Measurements from ENCODE around the gene ZAP70.
A peak's percentile ranks its signal among the peaks of the same experiment; 100 is the strongest.

The ZAP70 gene

GRCh38 chr2:97735161-97735561, 21.8 kb downstream of the ZAP70 start:
- no peak for DNase-seq

- DNase-seq, result no peak
Measured at GRCh38 chr2:97736185-97736584, 22.8 kb downstream of the ZAP70 start.

- DNase-seq, result no peak
Measured at GRCh38 chr2:97736608-97737330, 23.4 kb downstream of the ZAP70 start.

GRCh38 chr2:97737421-97738178, 24.2 kb downstream of the ZAP70 start:
- DNase-seq, result no peak

GRCh38 chr2:97738179-97739019, 25.0 kb downstream of the ZAP70 start:
- no peak for DNase-seq

- no peak for DNase-seq
Measured at GRCh38 chr2:97739020-97739892, 25.9 kb downstream of the ZAP70 start.

GRCh38 chr2:97739893-97740245, 26.5 kb downstream of the ZAP70 start:
- peak; percentile 20 to 87 (median 65) for DNase-seq

- peak; percentile 94 to 99 (median 98) for DNase-seq
Measured at GRCh38 chr2:97740590-97741182, 27.3 kb downstream of the ZAP70 start.

GRCh38 chr2:97741251-97741650, 27.9 kb downstream of the ZAP70 start:
- DNase-seq, result no peak

GRCh38 chr2:97741686-97742085, 28.3 kb downstream of the ZAP70 start:
- DNase-seq, result peak in 2 of 3 experiments; percentile 50 to 61

GRCh38 chr2:97742381-97742847, 29.0 kb downstream of the ZAP70 start:
- DNase-seq, result peak in 1 of 3 experiments; percentile 39

GRCh38 chr2:97743913-97744312, 30.5 kb downstream of the ZAP70 start:
- no peak for DNase-seq

- DNase-seq, result peak in 1 of 3 experiments; percentile 82
Measured at GRCh38 chr2:97745474-97746174, 32.2 kb downstream of the ZAP70 start.

GRCh38 chr2:97747285-97747684, 33.9 kb downstream of the ZAP70 start:
- no peak for DNase-seq

- DNase-seq, result no peak
Measured at GRCh38 chr2:97747716-97748115, 34.3 kb downstream of the ZAP70 start.

GRCh38 chr2:97749581-97749980, 36.2 kb downstream of the ZAP70 start:
- DNase-seq, result no peak

- no peak for DNase-seq
Measured at GRCh38 chr2:97750017-97750416, 36.6 kb downstream of the ZAP70 start.

GRCh38 chr2:97751752-97752151, 38.4 kb downstream of the ZAP70 start:
- peak; percentile 13 to 80 (median 61) for DNase-seq

GRCh38 chr2:97752342-97753334, 39.3 kb downstream of the ZAP70 start:
- DNase-seq, result peak in 1 of 3 experiments; percentile 12

All from NCI-H1417 (cell line).